Measurements from ENCODE around the gene DLGAP5.

GRCh38 chr14:55160989-55161388, 30.4 kb downstream of the DLGAP5 start:
- TF ChIP-seq POLR2A (IDR thresholded peaks at IDR 0.05) (no peak), CTCF (IDR thresholded peaks at IDR 0.05) (peak in 2 of 3 donors; percentile 66 to 79), POLR2AphosphoS5 (IDR thresholded peaks at IDR 0.05) (no peak)
